CD4-positive, alpha-beta T cell treated with Interleukin-21 for 1 hour (primary cell): ENCODE measurements around the gene TFDP2.
A peak's percentile ranks its signal among the peaks of the same experiment; 100 is the strongest.

Source experiments
- DNase-seq: peaks from one replicate; pipeline ENCODE4 v3.0.0-alpha.2; 2020

The TFDP2 gene

DNA sequence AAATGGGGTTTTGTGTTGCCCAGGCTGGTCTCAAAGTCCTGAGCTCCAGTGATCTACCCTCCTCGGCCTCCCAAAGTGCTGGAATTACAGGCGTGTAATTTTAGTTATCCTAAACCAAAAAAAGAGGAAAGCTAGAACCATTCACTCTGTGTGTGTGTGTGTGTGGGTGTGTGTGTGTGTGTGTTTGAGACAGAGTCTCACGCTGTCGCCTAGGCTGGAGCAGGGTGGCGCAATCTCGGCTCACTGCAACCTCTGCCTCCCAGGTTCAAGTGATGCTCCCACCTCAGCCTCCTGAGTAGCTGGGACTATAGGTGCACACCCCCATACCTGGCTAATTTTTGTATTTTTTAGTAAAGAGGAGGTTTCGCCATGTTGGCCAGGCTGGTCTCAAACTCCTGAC lies 84.0 kb downstream of the TFDP2 start:
- DNase-seq = no peak

DNA sequence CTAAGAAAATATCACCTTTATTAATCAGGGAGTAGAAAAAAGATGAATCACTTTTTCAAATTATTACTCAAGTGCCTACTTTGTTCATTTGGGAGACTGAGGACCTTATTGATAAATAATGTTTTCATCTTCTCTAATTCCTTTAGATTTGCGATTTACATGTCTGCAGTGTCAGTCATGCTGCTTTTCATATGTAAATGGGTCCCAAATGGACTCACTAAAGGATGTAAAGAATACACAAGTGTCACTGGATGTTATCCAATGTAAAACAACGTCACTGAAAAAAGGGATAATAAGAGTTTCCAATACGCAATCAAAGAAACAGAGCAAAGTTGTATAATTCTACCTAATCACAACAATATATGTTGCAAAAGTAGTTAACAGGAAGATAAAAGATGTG lies 84.9 kb downstream of the TFDP2 start:
- no peak for DNase-seq

GRCh38 chr3:142057331-142057725 lies 92.0 kb downstream of the TFDP2 start:
- DNase-seq = no peak

GRCh38 chr3:142056656-142057330 lies 92.6 kb downstream of the TFDP2 start:
- no peak for DNase-seq

DNA sequence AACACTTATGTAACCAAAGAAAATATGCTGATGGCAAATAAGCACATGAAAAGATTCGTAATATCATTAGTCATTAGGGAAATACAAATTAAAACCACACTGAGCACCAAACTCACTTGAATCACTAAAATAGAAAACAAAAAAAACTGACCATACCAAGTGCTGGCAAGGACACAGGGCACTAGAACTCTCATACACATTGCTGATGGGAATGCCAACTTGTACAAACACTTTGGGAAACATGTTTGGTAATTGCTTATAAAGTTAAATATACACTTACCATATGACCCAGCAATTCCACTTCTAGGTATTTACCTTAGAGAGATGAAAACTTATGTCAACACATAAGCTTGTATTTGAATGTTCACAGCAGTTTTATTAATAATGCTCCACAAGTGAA lies 95.5 kb downstream of the TFDP2 start:
- no peak for DNase-seq

GRCh38 chr3:142053244-142053643 lies 96.1 kb downstream of the TFDP2 start:
- no peak for DNase-seq

DNA sequence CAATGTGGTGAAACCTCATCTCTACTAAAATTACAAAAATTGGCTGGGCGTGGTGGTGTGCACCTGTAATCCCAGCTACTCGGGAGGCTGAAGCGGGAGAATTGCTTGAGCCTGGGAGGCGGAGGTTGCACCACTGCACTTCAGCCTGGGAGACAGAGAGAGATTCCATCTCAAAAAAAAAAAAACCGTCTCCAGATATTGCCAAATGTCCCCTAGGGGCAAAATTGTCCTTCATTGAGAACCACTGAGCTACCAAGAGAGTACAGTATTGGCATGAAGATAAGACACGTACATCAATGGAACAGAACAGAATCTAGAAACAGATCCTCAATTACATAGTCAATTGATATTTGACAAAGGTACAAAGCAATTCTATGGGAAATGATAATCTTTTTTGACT lies 98.0 kb downstream of the TFDP2 start:
- no peak for DNase-seq

DNA sequence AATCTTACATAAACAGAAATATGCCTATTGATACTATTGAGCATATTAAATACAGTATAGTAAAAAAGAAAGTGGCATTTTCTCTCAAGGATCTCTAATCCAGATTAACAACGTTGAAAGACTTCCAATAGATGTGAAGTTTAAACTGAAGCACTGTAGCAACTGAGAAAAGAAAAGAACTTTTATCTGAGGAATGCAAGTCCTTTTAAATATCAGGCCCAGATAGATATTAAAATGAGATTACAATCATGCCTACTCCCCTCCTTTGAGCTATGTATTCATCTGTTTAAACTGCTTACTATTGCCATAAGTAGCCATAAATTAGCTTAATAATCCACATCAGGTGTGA lies 102.3 kb downstream of the TFDP2 start:
- DNase-seq = no peak

DNA sequence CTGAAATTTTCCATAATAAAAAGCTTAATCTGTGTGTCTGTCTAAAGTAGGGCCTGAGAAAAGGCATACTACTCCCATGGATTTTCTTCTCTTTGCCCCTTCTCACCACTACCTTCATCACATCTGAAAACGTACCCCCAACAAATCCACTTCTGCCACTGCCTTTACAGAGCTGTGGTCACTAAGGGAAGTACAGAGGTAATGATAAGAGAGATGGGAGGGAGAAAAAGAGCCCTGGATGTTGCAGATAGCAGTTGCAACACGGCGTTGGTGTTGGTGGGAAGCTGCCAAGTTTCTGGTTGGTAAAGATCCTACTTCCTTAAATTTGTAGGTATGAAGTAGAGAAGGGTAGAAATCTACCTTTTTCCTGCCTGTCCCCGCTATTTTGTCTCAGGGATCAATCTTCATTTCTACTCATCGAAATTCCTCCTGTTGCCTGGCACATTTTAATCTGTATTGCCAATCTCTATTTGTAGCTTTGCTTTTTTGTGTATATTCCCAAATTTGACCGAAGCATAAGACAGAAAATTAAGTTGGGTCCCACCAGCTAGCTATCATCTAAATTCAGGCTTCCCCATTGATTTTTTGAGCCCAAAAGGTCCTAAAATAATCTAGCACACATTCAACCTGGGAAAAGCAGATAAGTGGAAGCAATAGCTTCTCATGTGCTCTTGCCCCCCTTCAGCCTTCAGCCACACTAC lies 102.9 kb downstream of the TFDP2 start:
- DNase-seq = no peak

DNA sequence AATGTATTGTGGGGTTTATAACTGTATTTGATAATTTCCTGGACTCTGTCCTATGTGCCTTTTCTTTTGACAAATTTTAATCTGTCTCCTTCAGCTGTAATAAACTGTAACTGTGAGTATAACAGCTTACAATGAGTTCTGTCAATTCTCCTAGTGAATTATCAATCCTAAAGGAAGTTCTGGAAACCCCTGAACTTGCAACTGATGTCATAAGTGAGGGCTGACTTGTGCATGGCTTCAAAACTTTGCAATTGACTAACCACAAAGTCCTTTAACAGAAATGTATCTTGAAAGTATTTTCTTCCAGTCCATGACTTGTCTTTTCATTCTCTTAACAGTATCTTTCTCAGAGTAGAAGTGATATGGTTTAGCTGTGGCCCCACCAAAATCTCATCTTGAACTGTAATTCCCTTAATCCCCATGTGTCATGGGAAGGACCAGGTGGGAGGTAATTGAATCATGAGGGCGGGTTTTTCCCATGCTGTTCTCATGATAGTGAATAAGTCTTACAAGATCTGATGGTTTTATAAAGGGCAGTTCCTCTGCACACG lies 108.3 kb downstream of the TFDP2 start:
- DNase-seq = no peak

- no peak for DNase-seq
These were observed 113.9 kb downstream of the TFDP2 start for GRCh38 chr3:142035308-142035922.

DNA sequence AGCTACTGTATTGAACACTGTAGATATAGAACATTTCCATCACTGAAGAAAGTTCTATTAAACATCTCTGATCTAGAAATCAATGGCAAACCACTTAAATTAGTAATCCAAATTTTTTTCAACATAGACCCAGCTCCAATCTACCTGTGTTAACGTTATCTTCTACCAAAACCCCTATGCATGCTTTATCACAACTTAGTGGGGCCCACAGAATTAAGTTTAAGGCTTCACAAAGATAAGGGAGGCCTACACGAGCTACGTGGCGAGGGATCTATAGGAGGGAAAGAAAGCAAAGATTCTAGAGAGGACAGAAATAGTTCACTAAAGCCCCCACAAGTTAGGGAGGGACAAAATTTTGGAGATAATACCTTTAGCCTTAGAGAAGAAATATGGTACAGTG lies 116.1 kb downstream of the TFDP2 start:
- no peak for DNase-seq

GRCh38 chr3:142031575-142031974 lies 117.8 kb downstream of the TFDP2 start:
- DNase-seq = no peak

- DNase-seq = no peak
These were observed 119.6 kb downstream of the TFDP2 start for GRCh38 chr3:142029791-142030190.

GRCh38 chr3:142029052-142029642 lies 120.2 kb downstream of the TFDP2 start:
- no peak for DNase-seq

GRCh38 chr3:142028243-142028777 lies 121.0 kb downstream of the TFDP2 start:
- peak; percentile 60 for DNase-seq

DNA sequence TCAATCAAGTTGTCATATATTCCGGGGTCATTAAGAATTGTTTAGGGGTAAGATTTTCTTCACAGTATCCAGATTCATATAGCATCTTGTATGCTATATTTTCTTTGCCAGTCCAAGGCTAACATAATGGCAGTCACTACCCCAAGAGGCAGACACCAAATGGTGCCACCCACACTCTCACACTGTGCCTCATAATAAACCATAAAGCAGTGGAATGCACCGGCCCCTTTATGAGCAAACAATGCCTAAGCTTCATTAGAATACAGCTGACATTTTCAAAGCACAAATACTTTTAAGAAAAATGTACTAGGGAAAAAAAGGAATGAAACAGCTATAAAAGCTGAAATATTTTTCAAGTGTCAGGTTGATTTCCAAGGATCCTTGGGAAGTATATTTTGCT lies 121.6 kb downstream of the TFDP2 start:
- DNase-seq = peak; percentile 18

GRCh38 chr3:142027300-142027699 lies 122.0 kb downstream of the TFDP2 start:
- no peak for DNase-seq

DNA sequence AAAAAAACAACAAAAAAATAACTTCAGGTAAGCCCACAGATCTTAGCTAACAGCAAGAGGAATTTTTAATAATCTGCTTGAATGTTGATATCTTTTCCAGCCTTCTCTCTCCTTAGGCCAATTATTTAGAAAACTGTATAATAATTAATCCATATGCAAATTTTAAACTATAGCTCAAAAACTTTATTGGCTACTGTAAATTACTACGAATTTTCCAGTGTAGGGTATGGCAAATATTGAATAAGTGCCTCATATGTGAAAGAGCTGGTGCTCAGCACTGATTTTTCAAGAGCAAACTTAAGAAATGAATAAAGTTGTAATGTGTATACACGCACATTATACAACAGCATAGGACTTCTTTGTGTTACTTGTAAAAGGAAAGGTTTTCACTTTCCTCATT lies 123.0 kb downstream of the TFDP2 start:
- no peak for DNase-seq

DNA sequence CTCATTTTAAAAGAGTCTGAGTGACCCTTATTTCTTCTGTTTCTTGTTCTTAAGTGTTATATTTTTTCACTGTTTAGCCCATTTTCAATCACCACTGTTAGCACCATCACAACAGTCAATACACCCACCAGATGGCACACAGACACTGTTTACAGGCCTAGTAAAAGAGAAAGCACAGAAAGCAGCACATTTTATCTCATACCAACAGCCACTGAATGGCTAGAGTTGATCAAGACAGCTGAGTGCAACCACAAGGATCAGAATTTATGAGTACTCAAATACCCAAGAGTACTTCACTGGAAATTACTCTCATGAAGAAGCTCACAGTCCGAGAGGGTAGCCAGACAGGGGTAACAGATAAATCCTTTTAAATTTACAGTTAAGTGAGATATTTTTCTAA lies 127.0 kb downstream of the TFDP2 start:
- DNase-seq = peak; percentile 13

GRCh38 chr3:142021127-142021526 lies 128.2 kb downstream of the TFDP2 start:
- DNase-seq = no peak

- DNase-seq = no peak
These were observed 129.5 kb downstream of the TFDP2 start for GRCh38 chr3:142019794-142020320.

DNA sequence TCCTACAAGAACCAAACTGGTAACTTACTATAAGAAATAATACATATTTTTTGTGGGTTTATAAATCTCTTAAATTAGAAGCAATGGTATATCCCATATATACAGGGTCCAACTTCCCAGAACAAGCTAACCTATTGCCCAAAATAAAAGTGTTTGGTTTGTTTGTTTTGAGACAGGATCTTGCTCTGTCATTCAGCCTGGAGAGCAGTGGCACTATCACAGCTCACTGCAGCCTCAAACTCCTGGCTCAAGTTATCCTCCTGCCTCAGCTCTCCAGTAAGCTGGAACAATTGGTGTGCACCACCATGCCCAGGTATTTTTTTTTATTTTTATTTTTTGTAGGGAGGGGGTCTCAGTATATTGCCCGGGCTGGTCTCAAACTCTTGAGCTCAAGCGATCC lies 135.4 kb downstream of the TFDP2 start:
- DNase-seq = no peak
